WERI-Rb-1 (cell line): Measurements from ENCODE around the gene COL6A5.
"Not testable (repeated sequence)": the region's sequence is repeated elsewhere in the genome, so short reads cannot be mapped to it uniquely, and the experiment has no call there.

Experiments
- DNase-seq: peaks from one replicate; pipeline ENCODE4 v3.0.0-alpha.2; 2020
- H3K27ac ChIP-seq: fragments of 250-450 bp; sonication (Bioruptor Pico); 2 replicates; pipeline ENCODE4 v1.5.1; 2020; ENCODE audit warnings: mild to moderate bottlenecking, moderate library complexity
- H3K27me3 ChIP-seq: fragments of 250-450 bp; sonication (Bioruptor Pico); 2 replicates; pipeline ENCODE4 v1.5.1; 2021; ENCODE audit warnings: mild to moderate bottlenecking, low read depth, moderate library complexity; ENCODE audit not compliant: insufficient read depth, severe bottlenecking
- H3K36me3 ChIP-seq: fragments of 250-450 bp; sonication (Bioruptor Pico); 2 replicates; pipeline ENCODE4 v1.5.1; 2020; ENCODE audit warnings: mild to moderate bottlenecking, moderate library complexity
- H3K4me3 ChIP-seq: 2 replicates; pipeline ENCODE4 v1.5.1; 2011; ENCODE audit warnings: low read depth, mild to moderate bottlenecking, control low read depth, low read length
- H3K9me3 ChIP-seq: fragments of 250-450 bp; sonication (Bioruptor Pico); 2 replicates; pipeline ENCODE4 v1.5.1; 2021; ENCODE audit warnings: mild to moderate bottlenecking, moderate library complexity; ENCODE audit not compliant: severe bottlenecking
- TF ChIP-seq, protein P1 (sequence below): IDR thresholded peaks from 2 replicates; pipeline ENCODE4 v1.5.1; 2011; ENCODE audit warnings: low read depth, mild to moderate bottlenecking, control low read depth, inconsistent platforms, low read length

Gene COL6A5

DNA sequence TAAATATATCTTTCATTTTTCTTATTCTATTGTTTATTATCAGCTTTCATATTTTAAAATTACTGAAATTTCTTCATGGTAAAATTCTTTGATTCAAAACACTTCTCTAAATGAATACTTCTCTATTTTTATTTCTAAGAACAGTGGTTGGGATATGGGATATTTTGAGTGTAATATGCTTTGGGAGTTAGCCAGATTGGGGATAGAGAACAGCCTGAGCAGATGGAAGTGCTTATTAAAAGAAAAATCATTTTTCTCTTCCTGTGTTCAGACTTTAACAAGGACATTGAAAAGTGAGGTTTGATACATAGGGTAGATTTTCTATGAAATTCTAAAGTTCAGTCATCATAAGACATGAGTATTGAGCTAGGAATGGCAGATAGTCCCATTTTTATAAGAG, 84.8 kb downstream of the COL6A5 start:
- Histone ChIP-seq H3K27me3 (peaks cover 19% of the 10 kb centered on the region), H3K27ac (no peak overlapping the region), H3K4me3 (no peak overlapping the region), H3K36me3 (no peaks in the 10 kb centered on the region), H3K9me3 (no peaks in the 10 kb centered on the region)
- DNase-seq = no peak
- TF ChIP-seq, protein P1, sequence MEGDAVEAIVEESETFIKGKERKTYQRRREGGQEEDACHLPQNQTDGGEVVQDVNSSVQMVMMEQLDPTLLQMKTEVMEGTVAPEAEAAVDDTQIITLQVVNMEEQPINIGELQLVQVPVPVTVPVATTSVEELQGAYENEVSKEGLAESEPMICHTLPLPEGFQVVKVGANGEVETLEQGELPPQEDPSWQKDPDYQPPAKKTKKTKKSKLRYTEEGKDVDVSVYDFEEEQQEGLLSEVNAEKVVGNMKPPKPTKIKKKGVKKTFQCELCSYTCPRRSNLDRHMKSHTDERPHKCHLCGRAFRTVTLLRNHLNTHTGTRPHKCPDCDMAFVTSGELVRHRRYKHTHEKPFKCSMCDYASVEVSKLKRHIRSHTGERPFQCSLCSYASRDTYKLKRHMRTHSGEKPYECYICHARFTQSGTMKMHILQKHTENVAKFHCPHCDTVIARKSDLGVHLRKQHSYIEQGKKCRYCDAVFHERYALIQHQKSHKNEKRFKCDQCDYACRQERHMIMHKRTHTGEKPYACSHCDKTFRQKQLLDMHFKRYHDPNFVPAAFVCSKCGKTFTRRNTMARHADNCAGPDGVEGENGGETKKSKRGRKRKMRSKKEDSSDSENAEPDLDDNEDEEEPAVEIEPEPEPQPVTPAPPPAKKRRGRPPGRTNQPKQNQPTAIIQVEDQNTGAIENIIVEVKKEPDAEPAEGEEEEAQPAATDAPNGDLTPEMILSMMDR = no peak

DNA sequence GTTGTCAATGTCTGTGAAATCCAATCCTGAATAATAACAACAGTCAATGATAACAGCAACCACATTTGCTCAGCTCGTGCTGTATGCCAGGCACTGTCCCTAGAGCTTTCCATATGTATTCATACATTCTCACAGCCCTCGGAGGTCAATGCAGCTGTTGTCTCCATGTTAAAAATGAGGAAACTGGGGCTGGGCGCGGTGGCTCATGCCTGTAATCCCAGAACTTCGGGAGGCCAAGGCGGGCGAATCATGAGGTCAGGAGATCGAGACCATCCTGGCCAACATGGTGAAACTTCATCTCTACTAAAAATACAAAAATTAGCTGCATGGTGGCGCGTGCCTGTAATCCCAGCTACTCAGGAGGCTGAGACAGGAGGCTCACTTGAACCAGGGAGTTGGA, 86.6 kb downstream of the COL6A5 start:
- not testable (repeated sequence) for H3K4me3 ChIP-seq, DNase-seq, H3K9me3 ChIP-seq, H3K36me3 ChIP-seq, H3K27ac ChIP-seq
- peaks cover 12% of the 10 kb centered on the region for H3K27me3 ChIP-seq

DNA sequence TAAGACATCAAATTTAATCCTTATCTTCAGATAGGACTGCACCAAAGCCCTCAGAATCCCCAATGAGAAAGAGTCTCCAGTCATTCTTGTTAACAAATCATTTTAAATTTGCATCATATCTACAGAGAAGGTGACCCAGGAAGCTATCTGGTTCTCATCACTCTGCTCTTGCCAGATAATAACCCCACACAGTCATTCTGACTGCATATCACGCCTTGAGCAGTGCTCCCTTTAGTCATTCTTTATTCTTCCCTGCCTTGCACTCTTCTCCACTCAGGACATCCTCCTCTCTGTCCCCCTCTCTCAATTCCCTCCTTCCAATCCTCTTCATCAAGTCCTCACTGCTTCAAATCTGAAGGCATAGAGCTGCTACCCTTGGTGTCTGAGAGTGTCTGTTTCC, 87.8 kb downstream of the COL6A5 start:
- Histone ChIP-seq H3K4me3 (no peak overlapping the region), H3K9me3 (no peaks in the 10 kb centered on the region), H3K36me3 (no peaks in the 10 kb centered on the region), H3K27ac (no peak overlapping the region), H3K27me3 (peaks cover 11% of the 10 kb centered on the region)
- TF ChIP-seq, protein P1 = no peak
- DNase-seq = no peak

DNA sequence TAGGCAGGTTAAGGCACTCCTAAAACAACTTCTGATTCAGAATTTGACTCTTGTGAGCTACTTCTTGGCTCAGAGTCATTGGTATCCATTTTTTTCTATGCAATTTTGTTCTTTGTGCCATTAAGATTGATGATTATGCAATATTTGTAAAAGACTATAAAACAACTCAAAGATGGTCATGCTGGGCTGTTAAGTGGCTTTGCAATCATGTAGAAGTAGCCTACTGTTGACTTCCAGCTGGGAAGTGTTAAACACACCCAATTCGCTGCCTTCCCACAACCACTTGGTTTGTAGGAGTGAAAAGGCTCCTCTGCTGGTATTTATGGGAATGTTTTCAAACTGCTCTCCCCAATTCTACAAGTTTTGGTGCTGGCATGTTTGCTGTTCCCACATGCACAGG, 96.8 kb downstream of the COL6A5 start:
- TF ChIP-seq, protein P1 = no peak
- Histone ChIP-seq H3K9me3 (no peaks in the 10 kb centered on the region), H3K4me3 (no peak overlapping the region), H3K27me3 (peaks cover 2% of the 10 kb centered on the region), H3K27ac (no peak overlapping the region), H3K36me3 (no peaks in the 10 kb centered on the region)
- no peak for DNase-seq

DNA sequence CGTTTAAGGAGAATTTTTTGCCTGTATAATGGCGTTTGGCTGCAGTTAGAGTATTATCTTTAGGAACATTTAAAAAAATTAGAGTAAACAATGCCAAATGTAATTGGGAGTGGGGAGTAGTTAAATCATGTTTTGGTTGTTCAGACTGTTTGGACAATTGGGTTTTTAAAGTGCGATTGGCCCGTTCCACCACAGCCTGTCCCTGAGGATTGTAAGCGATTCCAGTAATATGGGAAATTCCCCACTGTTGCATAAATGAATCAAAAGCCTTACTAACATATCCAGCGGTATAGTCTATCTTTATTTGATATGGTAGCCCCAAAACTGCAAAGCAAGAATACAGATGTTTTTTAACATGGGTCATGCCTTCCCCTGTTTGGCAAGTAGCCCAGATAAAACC, 101.4 kb downstream of the COL6A5 start:
- not testable (repeated sequence) for H3K27me3 ChIP-seq, DNase-seq, H3K36me3 ChIP-seq, H3K4me3 ChIP-seq, H3K27ac ChIP-seq, H3K9me3 ChIP-seq

DNA sequence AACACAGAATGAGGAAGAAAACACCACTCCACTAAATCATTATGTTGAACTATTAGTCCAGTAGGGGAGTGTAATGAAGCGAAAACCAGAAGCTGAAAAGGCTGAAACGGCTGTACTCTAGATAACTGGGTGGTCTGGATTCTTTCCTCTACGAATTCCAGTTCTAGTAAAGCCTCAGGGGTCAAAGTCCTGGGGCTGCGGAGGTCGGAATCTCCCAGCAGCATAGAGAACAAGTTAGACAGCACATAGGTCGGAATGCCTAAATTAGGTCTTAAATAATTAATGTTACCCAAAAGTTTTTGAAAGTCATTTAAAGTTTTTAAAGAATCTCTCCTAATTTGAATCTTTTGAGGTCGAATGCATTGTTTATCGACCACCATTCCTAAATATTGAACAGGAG, 102.7 kb downstream of the COL6A5 start:
- H3K27me3 ChIP-seq, H3K36me3 ChIP-seq, H3K4me3 ChIP-seq, H3K27ac ChIP-seq, DNase-seq, H3K9me3 ChIP-seq: not testable (repeated sequence)

DNA sequence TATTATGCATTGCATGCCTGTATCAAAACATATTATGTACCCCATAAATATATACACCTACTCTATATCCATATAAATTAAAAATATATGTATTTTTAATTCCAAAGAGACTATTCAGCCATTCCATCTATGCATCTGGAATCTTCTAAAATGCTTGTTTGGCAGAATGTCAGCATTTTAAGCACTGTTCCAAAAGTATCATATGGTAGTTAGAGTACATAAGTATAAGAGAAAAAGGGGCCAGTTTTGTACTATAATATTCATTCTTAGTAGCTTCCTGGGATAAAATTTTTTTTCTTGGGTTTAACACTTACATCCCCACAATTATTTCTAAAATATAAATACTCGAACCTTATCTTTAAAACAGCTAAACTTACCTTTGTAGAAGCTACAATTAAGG, 111.1 kb downstream of the COL6A5 start:
- DNase-seq = no peak
- Histone ChIP-seq H3K4me3 (no peak overlapping the region), H3K36me3 (no peaks in the 10 kb centered on the region), H3K9me3 (no peaks in the 10 kb centered on the region), H3K27ac (no peak overlapping the region), H3K27me3 (no peaks in the 10 kb centered on the region)
- TF ChIP-seq, protein P1 = no peak
